ENCODE results near the gene IFI6.

GRCh38 chr1:27638047-27638734, 33.8 kb downstream of the IFI6 start:
- TF ChIP-seq CTCF (conservative IDR thresholded peaks at IDR 0.05 in 1 of 2, IDR thresholded peaks at IDR 0.05 in 1 of 2; ENCODE audit: low read depth in 1 of 2, low read length in 2 of 2) (no peak), EZH2 (IDR thresholded peaks at IDR 0.05; ENCODE audit: low read length, missing control alignments) (no peak)

Measured in fibroblast of lung (primary cell).